Skeletal muscle satellite cell (primary cell): ENCODE data around the gene RBMS1.

ENCODE experiments used
- H3K27me3 ChIP-seq: 2 replicates; pipeline ENCODE4 v1.7.0; 2013; ENCODE audit warnings: low read length; ENCODE audit not compliant: control insufficient read depth, insufficient read depth
- H3K36me3 ChIP-seq: 2 replicates; pipeline ENCODE4 v1.7.0; 2013; ENCODE audit warnings: mild to moderate bottlenecking, control low read depth, low read length; ENCODE audit not compliant: insufficient read depth
- H3K4me1 ChIP-seq: 2 replicates; pipeline ENCODE4 v1.7.0; 2013; ENCODE audit warnings: low read length; ENCODE audit not compliant: control insufficient read depth, insufficient read depth
- H3K4me2 ChIP-seq: 2 replicates; pipeline ENCODE4 v1.7.0; 2013; ENCODE audit warnings: mild to moderate bottlenecking, low read length
- H3K4me3 ChIP-seq: 2 replicates; pipeline ENCODE4 v1.7.0; 2013; ENCODE audit warnings: low read length
- H3K9ac ChIP-seq: 2 replicates; pipeline ENCODE4 v1.7.0; 2013; ENCODE audit warnings: mild to moderate bottlenecking, low read depth, low read length, moderate library complexity
- H3K9me3 ChIP-seq: replicated peaks from 2 replicates; pipeline ENCODE4 v1.7.0; 2013; ENCODE audit warnings: mild to moderate bottlenecking, control low read depth, low read length

The RBMS1 gene

DNA sequence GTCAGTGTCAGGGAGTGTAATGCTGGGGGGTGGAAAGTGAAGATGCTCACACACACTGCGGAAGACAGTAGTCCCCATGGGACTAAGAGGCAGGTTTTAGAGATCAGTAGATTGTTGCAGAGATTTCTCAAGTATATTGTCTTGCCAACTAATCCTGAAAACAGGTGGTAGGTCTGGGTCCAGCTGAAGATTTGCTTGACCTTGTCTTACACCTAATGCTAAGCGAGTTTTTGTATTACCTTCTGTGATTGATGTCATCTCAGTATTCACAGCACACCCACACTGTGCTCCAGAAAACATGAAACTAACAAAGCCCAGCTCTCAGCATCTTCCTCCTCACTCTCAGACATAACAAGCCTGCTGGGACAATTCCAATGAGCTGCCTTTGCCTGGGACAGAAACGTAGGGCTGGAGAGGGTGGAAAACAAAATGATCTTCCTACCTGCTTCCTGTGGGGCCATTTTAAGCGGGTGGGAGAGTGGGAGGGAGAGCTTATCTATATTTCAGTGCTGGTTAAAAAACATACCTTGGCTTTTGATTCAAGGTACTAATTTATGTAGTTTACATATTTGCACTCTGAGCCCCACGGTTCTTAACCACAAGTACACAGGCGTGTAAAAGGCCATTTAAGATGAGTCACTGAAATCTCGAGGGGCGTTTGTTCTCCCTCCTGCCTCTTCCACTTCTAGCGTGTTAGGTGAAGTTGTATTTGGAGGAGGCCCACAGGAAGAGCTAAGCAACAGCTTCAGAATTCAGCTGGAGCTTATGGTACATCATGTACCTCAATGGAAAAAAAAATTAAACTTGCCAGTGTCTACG is 23.1 kb upstream of the RBMS1 start:
- H3K4me1 ChIP-seq, result peaks cover 9% of the 10 kb centered on the region
- H3K4me2 ChIP-seq, result no peak overlapping the region
- H3K4me3 ChIP-seq, result no peak overlapping the region
- H3K9ac ChIP-seq, result no peak overlapping the region
- no peaks in the 10 kb centered on the region for H3K36me3 ChIP-seq
- H3K9me3 ChIP-seq, result no peaks in the 10 kb centered on the region
- H3K27me3 ChIP-seq, result no peaks in the 10 kb centered on the region

DNA sequence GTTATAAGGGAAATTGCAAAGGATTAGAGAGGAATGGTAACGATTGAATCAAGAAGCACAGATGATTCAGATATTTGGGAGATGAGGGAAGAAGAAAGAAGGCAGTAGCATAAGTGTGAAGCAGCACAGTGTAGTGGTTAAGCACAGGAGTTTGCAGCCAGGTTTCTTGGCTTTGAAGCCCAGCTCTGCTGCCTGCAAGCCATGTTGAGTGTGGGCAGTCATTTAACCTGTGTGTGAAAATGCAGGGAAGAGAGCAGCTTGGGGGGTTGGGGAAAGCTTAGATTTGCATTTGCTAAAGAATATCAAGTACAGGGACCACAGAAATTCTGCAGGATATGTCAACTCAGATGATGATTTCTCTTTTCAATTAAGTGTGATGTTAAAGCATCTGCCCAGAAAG is 21.5 kb upstream of the RBMS1 start:
- Histone ChIP-seq H3K9ac (no peak overlapping the region), H3K4me2 (no peak overlapping the region), H3K4me3 (no peak overlapping the region), H3K4me1 (peaks cover 9% of the 10 kb centered on the region), H3K27me3 (no peaks in the 10 kb centered on the region), H3K36me3 (no peaks in the 10 kb centered on the region), H3K9me3 (no peaks in the 10 kb centered on the region)

DNA sequence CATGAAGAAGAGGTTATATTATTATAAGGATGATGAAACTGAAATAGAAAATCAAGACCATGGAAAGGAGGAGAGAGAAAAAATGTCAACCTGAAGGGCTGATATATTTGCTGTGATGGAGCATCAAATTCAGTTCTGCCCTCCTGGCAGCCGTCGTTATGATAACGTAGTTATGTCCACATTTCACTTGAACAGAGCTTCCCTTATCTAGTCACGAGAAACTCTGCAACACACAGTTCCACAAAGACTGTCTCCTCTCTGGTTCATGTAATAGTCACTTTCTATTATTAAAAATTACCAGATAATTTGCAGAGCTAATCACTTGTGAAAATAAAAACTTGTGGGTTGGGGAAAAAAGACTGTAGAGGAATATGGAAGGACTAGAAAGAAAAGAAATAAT is 19.5 kb upstream of the RBMS1 start:
- Histone ChIP-seq H3K4me1 (peaks cover 9% of the 10 kb centered on the region), H3K9me3 (no peaks in the 10 kb centered on the region), H3K27me3 (no peaks in the 10 kb centered on the region), H3K9ac (no peak overlapping the region), H3K36me3 (no peaks in the 10 kb centered on the region), H3K4me3 (no peak overlapping the region), H3K4me2 (no peak overlapping the region)

DNA sequence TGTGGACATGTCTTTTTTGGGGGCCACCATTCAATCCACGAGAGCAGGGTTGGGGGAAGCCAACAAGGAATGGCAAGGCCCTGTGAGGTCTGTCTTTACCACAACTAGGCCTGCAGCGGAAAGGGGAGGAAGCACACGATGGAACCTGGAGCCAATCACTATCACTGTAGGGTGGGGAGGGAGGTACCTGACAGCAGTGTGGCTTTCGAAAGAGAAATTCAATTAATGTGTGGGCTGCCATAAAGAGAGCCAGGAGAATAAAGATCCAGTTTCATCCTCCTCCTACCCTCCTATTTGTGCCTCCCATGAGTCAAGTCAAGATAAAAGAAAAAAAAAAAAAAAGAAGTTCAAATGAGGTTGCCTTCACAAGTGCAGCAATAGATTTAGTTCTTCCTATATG is 18.9 kb upstream of the RBMS1 start:
- H3K36me3 ChIP-seq, result no peaks in the 10 kb centered on the region
- H3K4me2 ChIP-seq, result no peak overlapping the region
- H3K4me3 ChIP-seq, result no peak overlapping the region
- peaks cover 6% of the 10 kb centered on the region for H3K4me1 ChIP-seq
- no peaks in the 10 kb centered on the region for H3K27me3 ChIP-seq
- no peaks in the 10 kb centered on the region for H3K9me3 ChIP-seq
- no peak overlapping the region for H3K9ac ChIP-seq

DNA sequence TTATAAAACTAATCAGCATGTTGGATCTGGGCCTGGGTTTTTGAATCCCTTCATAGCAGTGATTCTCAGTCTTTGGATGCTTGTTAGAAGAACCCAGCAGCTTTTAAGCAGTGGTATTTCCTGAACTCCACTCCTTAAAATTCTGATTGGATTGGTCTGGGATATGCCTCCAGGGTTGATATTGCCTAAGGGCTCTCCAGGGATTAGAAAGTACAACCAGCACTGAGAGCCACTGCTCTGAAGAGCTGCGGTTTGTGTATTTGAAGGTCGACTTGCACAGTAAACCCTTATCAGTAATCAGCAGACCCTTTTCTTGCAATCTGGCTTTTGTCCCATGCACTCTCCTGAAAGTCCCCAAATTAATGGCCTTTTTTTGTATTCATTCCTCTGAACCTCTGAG is 17.0 kb upstream of the RBMS1 start:
- Histone ChIP-seq H3K9me3 (no peaks in the 10 kb centered on the region), H3K36me3 (no peaks in the 10 kb centered on the region), H3K4me2 (no peak overlapping the region), H3K27me3 (no peaks in the 10 kb centered on the region), H3K4me1 (no peaks in the 10 kb centered on the region), H3K9ac (no peak overlapping the region), H3K4me3 (no peak overlapping the region)

DNA sequence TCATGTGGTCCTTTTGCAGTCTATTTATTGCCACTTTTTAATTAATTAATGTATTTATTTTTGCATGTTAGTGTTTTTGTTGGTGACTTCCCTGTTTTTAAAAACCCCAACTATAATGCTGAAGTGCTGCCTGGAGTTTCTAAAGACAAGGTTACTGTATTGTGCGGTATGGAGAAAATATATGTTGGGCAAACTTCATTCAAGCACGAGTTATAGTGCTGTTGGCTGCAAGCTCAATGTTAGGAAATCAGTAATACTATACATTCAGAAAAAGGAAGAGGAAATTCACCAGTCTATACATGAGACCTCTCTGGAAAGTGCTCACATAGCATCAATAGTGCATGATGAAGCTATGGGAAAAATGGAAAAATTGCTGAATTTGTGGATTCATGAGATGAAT is 15.4 kb upstream of the RBMS1 start:
- no peaks in the 10 kb centered on the region for H3K36me3 ChIP-seq
- peaks cover 3% of the 10 kb centered on the region for H3K4me1 ChIP-seq
- no peak overlapping the region for H3K9ac ChIP-seq
- no peaks in the 10 kb centered on the region for H3K27me3 ChIP-seq
- H3K4me2 ChIP-seq, result no peak overlapping the region
- no peak overlapping the region for H3K4me3 ChIP-seq
- no peaks in the 10 kb centered on the region for H3K9me3 ChIP-seq

DNA sequence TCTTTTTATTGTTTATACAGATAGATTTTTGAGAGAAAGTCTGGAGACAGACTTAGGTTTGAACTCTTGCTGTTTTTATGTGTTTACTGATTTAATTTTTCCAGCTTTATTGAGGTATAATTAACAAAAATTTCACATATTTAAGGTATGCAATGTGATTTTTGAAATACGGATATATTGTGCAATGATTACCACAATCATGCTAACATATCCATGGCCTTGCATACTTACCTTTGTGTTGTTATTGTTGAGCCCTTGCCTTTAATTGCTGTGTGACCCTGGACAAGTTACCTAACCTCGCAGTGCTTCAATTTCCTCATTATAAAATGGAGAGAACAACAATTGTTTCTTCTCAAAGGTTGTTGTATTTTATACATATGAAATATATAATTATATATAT is 13.9 kb upstream of the RBMS1 start:
- H3K27me3 ChIP-seq, result no peaks in the 10 kb centered on the region
- no peaks in the 10 kb centered on the region for H3K9me3 ChIP-seq
- H3K36me3 ChIP-seq, result no peaks in the 10 kb centered on the region
- H3K9ac ChIP-seq, result no peak overlapping the region
- no peak overlapping the region for H3K4me3 ChIP-seq
- H3K4me2 ChIP-seq, result no peak overlapping the region
- peaks cover 3% of the 10 kb centered on the region for H3K4me1 ChIP-seq

DNA sequence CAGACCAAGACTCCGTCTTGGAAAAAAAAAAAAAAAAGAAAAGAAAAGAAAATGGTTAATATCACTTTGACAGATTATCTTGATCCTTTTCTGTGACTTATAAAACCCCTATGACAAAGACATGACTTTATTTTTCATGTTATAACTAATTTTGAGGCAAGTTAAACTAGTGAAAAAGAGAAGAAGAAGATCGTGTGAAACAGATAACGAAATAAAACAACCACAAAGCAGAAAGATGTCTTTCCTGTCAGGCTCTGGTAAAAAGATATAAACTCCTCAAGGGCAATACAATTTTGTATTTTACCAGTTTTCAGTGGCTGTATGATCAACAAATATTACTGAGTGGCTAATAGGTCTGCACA is 13.4 kb upstream of the RBMS1 start:
- no peaks in the 10 kb centered on the region for H3K9me3 ChIP-seq
- no peak overlapping the region for H3K4me3 ChIP-seq
- no peak overlapping the region for H3K9ac ChIP-seq
- no peaks in the 10 kb centered on the region for H3K36me3 ChIP-seq
- H3K4me2 ChIP-seq, result no peak overlapping the region
- H3K27me3 ChIP-seq, result no peaks in the 10 kb centered on the region
- peaks cover 3% of the 10 kb centered on the region for H3K4me1 ChIP-seq

DNA sequence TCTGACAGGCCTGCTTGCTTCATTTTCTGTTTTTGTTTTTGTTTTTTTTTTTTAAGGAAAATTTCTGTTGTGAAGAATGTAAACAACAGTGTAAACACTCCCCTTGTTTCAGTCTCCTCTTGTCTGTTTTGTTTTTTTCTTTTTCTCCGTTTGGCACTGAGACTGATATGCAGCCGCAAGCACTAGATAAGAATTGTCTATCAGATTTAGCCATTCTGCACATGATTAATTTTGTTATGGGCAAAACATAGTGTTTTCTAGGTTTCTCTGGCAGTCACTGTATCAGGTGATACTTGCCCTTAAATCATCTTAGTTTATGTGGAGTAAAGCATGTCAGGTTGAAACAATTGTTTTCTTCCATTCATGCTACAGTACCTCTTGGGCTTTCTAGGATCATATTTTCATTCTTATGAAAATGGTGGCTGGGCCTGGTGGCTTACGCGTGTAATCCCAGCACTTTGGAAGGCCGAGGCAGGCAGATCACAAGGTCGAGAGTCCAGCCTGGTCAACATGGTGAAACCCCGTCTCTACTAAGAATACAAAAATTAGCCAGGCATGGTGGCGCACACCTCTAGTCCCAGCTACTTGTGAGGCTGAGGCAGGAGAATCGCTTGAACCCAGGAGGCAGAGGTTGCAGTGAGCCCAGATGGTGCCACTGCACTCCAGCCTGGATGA is 12.9 kb upstream of the RBMS1 start:
- Histone ChIP-seq H3K27me3 (no peaks in the 10 kb centered on the region), H3K36me3 (no peaks in the 10 kb centered on the region), H3K4me1 (peaks cover 3% of the 10 kb centered on the region), H3K9ac (no peak overlapping the region), H3K9me3 (no peaks in the 10 kb centered on the region), H3K4me2 (no peak overlapping the region), H3K4me3 (no peak overlapping the region)

DNA sequence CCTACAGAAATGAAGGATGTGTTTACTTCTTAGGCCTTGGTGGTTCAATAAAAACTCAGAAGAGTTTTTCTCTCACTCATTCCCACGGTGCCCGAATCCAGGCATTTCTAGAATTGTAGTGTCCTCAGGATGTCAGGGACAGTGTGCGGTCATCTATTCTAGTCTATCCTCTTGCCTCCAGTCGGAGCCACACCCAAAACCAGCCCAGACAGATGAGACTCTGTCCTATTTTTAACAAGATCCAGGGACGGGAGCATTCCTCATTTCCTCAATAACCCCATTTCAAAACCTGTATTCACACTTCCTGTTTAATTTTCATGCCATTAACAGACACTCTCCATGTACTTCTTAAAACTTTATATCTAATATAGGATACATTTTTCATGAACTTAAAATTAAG is 11.6 kb upstream of the RBMS1 start:
- H3K4me1 ChIP-seq, result peaks cover 3% of the 10 kb centered on the region
- no peak overlapping the region for H3K4me2 ChIP-seq
- H3K9ac ChIP-seq, result no peak overlapping the region

DNA sequence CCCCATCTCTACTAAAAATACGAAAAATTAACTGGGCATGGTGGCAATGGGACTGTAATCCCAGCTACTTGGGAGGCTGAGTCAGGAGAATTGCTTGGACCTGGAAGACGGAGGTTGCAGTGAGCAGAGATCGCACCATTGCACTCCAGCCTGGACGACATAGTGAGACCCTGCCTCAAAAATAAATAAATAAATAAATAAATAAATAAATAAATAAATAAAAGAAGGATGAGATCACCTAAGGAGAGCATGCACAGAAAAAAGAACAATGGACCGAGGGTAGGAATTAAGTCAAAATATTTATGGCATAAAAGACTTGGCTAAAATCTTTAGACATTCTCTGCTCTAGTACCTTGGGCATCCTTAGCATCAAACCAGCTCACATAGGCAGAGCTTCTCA is 8.9 kb upstream of the RBMS1 start:
- Histone ChIP-seq H3K4me3 (no peak overlapping the region), H3K27me3 (no peaks in the 10 kb centered on the region), H3K9me3 (no peaks in the 10 kb centered on the region), H3K9ac (no peak overlapping the region), H3K4me2 (no peak overlapping the region), H3K4me1 (peaks cover 3% of the 10 kb centered on the region), H3K36me3 (no peaks in the 10 kb centered on the region)

More for the DNA sequence above, 11.6 kb upstream of the RBMS1 start:
- Histone ChIP-seq H3K27me3 (no peaks in the 10 kb centered on the region), H3K36me3 (no peaks in the 10 kb centered on the region), H3K4me3 (no peak overlapping the region), H3K9me3 (no peaks in the 10 kb centered on the region)

DNA sequence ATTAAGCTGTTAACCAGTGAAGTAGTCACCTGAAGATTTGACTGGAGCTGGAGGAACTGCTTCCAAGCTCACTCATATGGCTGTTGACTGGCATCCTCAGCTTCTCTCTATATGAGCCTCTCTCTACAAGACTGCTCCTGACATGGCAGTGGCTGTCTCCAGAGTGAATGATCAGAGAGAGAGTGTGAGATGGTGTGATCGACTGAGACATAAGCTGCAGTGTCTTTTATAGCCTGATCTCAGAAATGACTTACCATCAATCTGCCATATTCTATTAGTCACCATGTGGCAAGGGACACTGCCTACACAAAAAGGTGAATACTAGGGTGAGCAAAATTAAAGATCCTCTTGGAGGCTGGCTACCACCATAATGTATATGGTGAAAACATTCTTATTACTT is 7.8 kb upstream of the RBMS1 start:
- no peaks in the 10 kb centered on the region for H3K27me3 ChIP-seq
- no peak overlapping the region for H3K4me2 ChIP-seq
- H3K4me3 ChIP-seq, result no peak overlapping the region
- no peak overlapping the region for H3K9ac ChIP-seq
- peaks cover 3% of the 10 kb centered on the region for H3K4me1 ChIP-seq
- H3K36me3 ChIP-seq, result no peaks in the 10 kb centered on the region
- H3K9me3 ChIP-seq, result no peaks in the 10 kb centered on the region
